H4 (cell line): Measurements from ENCODE around the gene SIK1. TPM values are rescaled to one million over a fixed set of nuclear protein-coding genes. Genes with fewer than 3 reads are reported as not detected.
"Not testable (repeated sequence)": the region's sequence is repeated elsewhere in the genome, so short reads cannot be mapped to it uniquely, and the experiment has no call there.

Experiments used
- DNase-seq: peaks from one replicate; pipeline ENCODE4 v3.0.0-alpha.2; 2015; ENCODE audit warnings: low spot score
- total RNA-seq: library from RNA; depleted of rRNA; stranded (reverse); fragments of >200 nt; shearing (Covaris generic); gene quantifications from 2 replicates; pipeline ENCODE4 v1.2.3, GENCODE V29; 2014

The SIK1 gene
- total RNA-seq, 1 experiment from 2014 or later: 1.9 TPM

- DNase-seq: not testable (repeated sequence)
Observed at GRCh38 chr21:43396788-43397438, 30.0 kb downstream of the SIK1 start.

DNA sequence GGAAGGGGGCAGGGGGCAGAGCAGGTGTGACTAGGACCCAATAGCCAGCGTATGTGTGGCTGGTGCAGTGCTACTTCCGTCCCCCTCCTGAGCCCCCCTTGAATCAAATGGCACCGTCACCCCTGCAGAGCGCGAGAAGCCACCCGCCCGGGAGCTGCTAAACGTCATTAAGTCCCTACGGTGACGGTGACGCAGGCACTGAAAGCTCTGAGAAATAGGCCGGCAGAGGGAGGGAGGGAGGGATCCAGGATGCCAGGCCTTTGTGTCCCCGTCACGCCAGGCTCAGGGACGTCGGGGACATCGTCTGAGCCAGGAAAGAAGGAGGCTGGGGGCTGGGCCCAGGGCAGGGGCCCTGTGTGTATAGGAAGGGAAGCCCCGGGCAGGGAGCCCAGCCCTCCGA, 43.6 kb downstream of the SIK1 start:
- DNase-seq: not testable (repeated sequence)

DNA sequence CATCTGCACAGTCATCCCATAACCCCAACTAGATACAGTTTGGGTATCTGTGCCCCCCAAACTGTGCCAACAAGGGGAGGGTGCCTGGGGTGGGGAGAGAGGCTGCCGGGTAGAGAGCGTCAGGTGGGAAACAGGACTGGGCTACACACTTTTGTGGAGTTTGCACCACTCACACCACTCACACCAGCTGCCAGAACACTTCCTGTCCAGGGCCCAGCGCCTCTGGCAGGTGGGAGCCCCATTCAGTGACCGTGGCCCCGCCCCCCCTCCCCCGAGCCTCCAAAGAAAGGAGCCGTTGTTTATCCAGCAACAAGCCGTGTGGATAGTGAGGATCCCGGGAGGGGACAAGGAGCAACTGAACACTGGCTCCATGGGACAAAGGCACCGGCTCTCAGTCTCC, 44.0 kb downstream of the SIK1 start:
- DNase-seq: not testable (repeated sequence)

DNA sequence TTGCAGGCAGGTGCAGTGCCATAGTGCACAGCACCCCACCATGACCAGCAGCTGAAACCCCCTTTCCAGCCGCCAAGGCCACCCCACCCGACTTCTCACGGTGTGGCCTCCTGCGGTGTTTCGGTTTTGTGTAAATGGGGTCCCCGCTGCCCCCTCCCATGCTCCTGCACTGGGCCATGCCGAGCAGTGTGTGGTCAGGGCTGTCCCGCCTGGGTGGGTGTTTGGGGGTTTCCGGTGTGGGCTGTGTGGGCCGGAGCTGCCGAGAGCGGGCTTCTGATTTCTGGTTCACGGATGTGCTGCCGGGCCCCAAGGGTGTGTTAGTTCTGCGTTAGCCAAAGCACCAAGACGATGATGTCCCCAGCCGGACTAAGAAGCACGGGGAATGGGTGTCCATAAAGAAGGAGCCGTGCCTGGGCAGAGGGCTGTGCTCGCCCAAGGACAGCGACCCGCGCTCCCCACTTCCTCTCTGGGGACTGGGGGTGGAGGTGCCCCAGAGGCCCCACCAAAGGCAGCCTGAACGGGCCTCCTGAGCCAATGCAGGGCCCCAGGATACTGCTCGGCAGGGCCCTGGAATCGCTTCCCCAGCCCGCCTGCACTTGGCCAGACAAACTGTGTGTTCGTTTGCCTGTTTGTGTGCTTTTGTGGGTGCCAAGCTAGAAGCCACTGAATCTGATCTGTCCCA, 45.9 kb downstream of the SIK1 start:
- not testable (repeated sequence) for DNase-seq

DNA sequence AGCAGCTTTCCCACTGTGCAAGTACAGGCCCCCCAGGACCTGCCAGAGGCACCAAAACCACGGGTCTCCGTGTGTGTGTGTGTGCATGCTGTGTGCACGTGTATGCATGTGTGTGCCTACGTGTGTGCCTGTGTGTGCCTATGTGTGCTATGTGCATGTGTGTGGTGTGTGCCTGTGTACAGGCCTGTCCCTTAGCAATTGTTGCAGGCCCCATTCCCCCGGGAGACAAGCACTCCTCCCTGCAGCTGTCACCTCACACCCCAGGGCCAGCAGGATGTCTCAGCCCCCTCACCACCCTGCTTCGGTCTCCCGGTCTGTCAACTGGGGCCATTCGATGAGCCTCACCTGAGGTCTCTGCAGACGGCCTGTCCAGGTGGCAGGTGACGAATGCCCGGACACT, 46.6 kb downstream of the SIK1 start:
- DNase-seq: not testable (repeated sequence)

DNA sequence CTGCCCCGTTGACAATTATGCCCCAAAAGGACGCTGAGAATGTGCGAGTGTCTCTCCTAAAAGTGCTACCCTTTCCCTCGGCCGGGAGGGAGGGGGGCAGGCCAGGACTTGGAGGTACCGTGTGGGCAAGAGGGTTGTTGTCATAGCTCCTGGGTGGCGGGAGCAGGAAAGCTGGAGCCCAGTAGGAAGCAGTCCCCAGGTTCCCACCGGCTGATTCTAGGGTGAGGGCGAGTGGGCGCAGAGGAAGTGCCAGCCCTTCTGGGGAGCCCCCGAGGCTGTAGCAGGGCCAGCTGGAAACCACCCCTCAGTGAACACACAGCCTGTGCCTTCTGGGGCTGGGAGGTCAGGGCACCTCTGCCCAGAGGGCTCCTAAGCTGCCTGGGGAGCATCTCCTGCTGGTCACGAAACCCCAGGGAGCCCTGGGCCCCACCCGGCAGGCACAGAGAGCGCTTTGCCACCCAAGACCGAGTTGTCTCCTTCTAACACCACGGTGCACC, 47.3 kb downstream of the SIK1 start:
- not testable (repeated sequence) for DNase-seq

GRCh38 chr21:43376478-43376882, 50.5 kb downstream of the SIK1 start:
- DNase-seq: no peak

- DNase-seq: no peak
Observed at GRCh38 chr21:43375837-43376477, 51.0 kb downstream of the SIK1 start.

GRCh38 chr21:43375006-43375836, 51.7 kb downstream of the SIK1 start:
- DNase-seq: no peak

- DNase-seq: no peak
Observed at GRCh38 chr21:43374228-43374885, 52.6 kb downstream of the SIK1 start.

- peak; percentile 21 for DNase-seq
Observed at GRCh38 chr21:43373362-43374227, 53.3 kb downstream of the SIK1 start.

DNA sequence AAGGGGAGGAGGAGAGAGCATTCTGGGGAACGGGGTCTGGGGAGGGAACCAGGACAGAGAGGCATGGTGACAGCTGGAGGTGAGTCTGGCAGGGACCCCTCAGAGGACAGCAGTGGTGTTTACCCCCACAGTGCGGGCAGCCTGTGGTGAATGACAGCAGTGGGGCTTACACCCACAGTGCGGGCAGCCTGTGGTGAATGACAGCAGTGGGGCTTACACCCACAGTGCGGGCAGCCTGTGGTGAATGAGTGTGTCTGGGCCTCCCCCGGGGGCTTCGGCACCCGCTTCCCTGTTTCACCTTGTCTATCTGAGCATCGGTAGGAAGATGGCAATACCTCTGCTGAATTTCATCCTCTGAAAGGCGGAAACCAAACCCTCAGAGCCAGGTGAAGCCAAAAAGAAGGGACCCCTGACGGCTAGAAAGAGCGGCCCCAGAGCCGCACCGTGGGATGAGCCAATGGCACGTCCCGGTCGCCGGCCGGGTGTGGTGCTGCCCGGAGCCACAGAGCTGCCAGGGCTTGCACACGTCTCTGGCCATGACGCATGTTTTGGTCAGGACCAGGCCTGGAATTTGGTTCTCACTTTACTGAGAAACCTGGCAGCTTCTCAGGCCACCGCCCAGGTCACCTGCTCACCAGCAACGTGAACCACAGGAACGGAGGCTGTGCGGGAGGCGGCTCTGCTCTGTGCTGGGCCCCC, 54.1 kb downstream of the SIK1 start:
- peak; percentile 71 for DNase-seq

DNA sequence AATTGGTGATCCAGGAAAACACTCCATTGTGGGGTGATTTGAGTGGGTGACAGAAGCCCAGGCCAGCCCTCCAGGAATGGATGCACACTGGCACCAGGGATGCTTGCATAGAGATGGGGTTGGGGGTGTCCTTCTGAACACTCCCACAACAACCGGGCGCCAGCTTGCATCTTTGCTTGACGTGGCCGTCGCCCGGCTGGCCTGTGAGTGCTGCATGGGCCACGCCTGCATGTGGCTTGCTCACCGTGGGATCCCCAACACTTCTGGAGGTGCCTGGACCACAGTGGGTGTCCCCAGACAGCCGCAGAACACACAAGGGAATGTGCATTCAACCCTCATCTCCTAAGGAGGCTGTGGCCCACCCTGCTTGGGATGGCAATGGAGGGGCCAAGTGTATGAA, 55.1 kb downstream of the SIK1 start:
- no peak for DNase-seq

GRCh38 chr21:43370888-43371570, 55.9 kb downstream of the SIK1 start:
- DNase-seq: no peak

GRCh38 chr21:43370091-43370658, 56.8 kb downstream of the SIK1 start:
- no peak for DNase-seq

DNA sequence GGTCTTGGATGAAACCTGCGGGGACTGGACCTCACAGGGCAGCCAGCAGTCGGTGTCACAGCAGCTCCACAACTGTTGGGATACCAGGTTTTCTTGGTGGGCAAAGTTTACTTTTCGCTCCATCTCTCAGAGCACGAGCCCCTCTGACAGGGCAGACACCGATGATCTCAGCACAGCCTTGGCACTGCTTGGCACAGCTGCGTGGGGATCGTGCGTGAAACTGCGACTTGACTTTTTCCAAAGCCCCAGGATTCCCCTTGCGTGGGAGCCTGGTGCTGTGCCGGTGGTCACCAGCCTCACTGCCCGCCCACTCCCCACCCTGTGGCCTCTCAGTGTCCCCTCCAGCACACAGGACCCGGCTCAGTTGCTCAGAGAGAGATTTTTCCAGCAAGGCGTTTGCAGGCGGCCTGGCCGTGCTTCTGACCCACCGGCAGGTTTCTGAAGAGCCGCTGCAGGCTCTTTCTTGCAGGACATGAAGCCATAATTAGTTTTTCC, 57.3 kb downstream of the SIK1 start:
- no peak for DNase-seq

DNA sequence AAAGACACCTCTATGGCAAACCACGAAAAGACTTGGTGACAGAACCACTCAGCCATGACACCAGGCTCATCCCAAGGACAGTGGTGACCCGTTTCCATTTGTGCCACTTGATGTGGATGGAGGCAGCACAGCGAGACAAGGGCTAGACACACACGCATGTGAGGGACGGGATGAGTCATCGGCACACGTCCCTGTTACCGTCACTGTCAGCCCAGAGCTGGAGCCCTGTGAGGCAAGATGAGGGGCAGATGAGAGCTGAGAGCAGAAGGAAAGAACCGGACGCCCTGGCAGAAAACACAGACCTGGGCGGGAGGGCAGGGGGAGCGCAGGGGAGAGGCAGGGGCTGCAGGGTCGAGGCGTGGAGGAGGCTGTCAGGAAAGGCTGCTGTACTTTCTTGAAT, 57.8 kb downstream of the SIK1 start:
- no peak for DNase-seq

DNA sequence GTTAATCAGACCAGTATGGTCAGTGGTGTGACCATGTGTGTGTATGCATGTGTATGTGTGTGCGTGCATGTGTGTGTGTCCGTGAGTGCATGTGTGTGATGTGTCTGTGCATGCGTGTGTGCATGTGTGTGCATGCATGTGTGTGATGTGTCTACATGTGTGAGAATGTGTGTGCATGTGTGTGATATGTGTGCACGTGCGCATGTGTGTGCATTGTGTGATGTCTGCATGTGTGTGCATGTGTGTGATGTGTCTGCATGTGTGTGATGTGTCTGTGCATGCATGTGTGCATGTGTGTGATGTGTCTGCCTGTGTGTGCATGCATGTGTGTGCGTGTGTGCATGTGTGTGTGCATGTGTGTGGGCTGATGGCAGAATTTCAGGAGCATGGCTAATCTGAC, 58.2 kb downstream of the SIK1 start:
- no peak for DNase-seq

DNA sequence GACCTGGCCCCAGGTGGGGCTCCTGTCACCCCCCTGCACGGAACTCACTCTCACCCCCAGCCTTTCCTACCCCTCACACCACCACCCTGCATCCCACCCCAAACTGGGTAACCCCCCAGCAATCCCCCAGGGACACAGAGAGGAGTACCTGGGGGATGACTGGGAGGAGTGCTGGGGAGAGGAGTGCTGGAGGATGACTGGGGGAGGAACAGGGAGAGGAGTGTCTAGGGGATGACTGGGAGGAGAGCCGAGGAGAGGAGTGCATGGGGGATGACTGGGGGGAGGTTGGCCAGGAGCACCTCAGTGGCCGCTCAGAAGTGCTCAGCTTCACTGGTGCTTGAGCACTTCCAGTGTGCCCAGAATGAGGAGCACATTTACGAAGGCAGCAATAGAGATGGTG, 59.1 kb downstream of the SIK1 start:
- DNase-seq: no peak
